Posterior cingulate gyrus (tissue), 11 donors: ENCODE results near the gene NR5A1.

ENCODE experiments used
- DNase-seq, 10 donors: peaks; one replicate each; pipeline versions ENCODE4 v3.0.0 to v3.0.0-alpha.2; 2020 to 2021; ENCODE audit warnings: mixed read lengths in 3 of 10
- intact Hi-C: fragments of 100-400 bp; cut with DNase I; formaldehyde crosslinking; loops from one replicate; pipeline ENCODE4 v1.15.1; 2023

The NR5A1 gene

DNA sequence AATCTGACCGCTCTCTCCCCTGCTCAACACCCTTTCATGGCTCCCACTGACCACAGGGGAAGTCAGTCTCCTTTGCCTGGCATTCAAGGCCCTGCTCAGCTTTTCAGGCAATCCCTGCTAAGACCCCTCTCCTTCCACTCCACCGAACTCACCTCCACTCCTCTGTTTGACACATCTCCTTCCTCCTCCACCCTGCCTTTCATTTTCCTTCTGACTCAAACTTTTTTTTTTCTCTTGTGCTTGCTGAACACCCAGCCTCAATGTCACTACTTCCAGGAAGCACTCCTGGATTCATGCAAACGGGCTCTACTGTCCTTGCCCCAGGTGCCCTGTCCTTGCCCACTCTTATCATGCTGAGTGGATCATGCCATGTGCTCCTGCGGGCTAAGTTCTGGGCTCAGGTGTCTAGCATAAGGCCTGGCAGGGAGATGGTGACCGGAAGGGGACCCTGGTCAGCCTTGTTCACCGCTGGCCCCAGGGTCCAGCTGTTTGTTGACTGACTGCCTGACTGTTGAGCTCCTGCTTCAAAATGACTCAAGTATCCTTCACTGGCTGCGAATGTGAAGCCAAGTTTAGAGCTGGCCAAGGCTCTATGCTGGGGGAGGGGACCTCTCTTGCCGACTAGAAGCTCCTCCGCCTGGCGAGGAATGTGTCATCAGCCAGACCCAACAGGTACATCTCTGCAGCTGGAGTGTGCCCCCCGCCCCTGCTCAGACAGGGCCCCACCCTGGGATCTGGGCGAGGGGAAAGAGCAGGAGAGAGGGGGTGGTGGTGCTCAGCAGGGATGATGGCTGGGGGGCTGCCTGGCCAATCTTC, 6.2 kb downstream of the NR5A1 start:
- peak in 3 of 10 donors; percentile 60 to 68 (median 61) for DNase-seq
- intact Hi-C loops, result no loop called here

DNA sequence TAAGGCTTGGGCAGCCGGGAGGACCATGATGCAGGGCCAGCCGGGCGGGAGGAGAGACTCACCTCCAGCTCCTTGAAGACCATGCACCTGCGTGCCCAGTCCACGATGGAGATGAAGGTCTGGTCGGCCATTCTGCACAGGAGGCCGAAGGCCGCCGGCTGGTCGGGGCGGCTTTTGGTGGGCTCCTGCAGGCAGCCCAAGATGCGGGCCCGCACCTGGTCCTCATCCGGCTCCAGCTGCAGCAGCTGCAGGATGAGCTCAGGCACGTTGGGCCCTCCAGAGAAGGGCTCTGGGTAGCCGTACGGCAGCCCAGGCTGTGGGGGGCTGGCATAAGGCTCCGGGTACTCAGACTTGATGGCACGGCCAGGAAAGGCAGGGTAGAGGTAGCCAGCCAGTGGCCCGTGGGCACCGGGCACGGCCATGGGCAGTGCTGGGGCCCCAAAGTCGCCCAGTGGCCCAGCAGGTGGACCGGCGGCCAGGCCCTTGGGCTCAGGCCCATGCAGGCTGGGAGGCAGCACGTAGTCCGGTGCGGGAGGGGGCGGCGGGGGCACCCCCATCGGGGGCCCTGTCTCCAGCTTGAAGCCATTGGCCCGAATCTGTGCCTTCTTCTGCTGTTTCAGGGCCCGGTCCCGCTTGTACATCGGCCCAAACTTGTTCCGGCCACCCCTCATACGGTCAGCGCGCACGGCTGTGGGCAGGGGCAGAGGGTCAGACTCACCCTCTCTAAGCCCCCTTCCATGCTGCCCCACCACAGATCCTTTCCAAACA, 7.0 kb downstream of the NR5A1 start:
- intact Hi-C loops, result no loop called here
- no peak for DNase-seq

DNA sequence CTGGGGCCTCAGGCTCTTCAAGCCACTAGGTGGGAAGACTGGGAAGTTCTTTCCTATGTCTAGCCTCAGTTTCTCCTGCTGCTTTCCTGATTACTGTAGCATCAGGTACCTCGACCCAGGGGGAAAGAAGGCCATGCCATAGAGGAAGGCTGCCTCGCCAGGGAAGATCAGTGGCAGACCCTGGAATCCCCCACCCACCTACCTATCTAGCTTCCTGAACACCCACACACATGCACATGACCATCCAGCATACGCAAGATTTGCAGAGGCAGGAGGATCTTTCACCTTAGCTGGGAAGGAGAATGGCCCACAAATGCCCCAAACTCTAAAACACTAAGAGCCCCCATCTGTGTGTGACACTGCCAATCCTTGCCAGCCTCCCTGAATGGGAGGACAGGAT, 8.0 kb downstream of the NR5A1 start:
- no peak for DNase-seq
- intact Hi-C loops, result no loop called here

DNA sequence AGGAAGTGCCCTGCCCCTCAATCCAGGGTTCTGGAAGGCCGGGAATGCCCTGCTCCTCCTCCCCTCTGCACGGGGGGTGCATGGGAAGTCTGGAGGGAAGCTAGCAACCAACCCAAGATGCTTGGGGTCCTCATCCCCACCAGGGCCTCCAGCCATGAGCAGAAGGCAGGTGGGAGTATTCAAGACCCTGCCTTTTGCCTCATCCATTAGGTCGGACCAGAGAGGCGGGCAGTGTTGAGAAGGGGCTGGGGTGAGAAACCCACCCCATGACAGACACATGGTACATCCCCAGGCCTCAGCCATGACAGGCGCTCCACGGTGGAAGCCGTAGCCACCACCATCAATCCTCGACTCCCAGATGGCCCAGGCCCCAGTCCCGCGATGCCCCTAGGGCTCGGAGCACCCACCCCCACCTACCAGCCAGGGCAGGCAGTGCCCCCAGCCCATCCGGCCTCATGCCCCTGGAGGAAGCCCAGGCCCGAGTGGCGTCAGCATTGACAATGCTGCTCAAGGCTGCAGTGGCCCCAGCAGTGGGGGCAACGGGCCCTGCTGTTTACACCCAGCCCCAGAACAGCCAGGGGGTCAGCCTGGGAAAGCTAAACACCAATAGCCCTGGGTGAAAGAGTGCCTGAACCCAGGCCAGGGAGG, 8.6 kb downstream of the NR5A1 start:
- intact Hi-C loops, result no loop called here
- no peak for DNase-seq

DNA sequence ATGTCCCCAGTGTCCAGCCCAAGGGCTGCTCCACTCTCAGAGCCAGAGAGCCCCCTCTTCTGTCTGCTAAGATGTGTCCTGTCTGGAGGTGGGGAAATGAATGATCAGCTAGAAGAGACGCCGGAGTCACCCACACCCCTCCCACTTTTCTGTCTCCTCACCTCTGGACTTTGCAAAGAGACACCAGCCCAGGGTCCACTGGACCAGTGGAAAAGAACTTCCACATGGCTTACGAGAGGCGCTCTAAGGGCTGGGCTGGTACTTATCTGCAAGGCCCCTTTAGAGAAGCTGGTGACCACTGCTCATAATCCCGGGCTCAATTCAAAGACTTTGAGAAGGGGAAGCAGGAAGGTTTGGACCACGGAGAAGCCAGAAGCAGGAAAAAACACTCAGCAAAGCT, 9.2 kb downstream of the NR5A1 start:
- intact Hi-C loops, result no loop called here

DNA sequence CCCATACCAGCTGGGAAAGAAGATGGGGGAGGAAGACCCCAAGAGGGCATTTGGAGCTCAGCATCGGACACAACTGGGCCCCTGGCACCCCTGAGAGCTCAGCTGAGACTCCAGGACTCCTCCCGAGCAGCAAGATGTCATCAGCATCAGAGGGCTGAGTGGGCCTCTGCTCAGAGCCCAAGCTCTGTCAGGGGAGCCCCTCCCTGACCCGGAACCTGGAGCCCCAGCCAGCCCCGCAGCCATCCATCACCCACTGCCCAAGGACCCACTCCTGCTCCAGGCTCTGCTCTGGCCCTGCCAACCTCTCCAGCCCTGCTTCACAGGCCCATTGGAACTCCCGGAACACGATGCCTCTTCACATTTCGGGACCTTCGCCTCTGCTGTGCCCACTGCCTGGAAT, 9.8 kb downstream of the NR5A1 start:
- no peak for DNase-seq
- intact Hi-C loops, result no loop called here

More for the DNA sequence above, 9.2 kb downstream of the NR5A1 start:
- DNase-seq, result no peak

DNA sequence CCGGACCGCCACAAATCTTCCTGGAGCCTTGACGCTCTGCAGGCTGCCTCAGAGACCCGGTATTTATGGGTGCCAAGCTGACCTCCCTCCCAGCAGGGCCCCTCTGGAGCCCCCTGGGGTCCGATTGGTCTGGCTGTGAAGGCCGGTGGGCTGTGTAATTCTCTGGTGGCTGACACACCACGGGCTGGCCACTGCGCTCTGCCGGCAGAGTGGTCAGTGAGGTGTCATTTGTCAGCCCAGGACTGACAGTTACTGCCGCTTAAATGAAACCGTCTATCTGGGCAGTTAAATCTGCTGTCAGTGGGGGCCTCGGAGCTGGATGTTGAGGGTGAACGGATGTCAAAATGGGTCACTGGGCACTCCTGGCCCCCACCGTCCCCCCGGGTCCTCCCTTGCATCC, 10.7 kb downstream of the NR5A1 start:
- DNase-seq, result no peak
- intact Hi-C loops, result no loop called here

DNA sequence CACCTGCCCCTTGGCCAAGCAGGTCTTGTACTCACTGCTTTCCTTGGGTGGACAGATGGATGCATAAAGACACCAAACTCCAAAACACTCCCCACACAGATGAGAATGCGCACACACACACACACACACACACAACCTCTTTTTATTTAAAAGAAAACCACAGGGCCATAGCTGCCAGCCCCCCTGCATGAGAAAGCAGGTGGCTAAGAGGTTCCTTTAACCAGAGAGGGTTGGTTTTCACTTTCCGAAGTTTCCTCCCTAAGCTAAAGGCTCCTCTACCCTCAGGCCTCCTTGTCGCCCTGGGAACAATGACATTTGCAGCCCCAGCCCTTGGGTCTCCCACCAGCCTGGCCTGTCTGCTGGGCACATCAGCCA, 11.1 kb downstream of the NR5A1 start:
- intact Hi-C loops, result no loop called here
- DNase-seq, result no peak

DNA sequence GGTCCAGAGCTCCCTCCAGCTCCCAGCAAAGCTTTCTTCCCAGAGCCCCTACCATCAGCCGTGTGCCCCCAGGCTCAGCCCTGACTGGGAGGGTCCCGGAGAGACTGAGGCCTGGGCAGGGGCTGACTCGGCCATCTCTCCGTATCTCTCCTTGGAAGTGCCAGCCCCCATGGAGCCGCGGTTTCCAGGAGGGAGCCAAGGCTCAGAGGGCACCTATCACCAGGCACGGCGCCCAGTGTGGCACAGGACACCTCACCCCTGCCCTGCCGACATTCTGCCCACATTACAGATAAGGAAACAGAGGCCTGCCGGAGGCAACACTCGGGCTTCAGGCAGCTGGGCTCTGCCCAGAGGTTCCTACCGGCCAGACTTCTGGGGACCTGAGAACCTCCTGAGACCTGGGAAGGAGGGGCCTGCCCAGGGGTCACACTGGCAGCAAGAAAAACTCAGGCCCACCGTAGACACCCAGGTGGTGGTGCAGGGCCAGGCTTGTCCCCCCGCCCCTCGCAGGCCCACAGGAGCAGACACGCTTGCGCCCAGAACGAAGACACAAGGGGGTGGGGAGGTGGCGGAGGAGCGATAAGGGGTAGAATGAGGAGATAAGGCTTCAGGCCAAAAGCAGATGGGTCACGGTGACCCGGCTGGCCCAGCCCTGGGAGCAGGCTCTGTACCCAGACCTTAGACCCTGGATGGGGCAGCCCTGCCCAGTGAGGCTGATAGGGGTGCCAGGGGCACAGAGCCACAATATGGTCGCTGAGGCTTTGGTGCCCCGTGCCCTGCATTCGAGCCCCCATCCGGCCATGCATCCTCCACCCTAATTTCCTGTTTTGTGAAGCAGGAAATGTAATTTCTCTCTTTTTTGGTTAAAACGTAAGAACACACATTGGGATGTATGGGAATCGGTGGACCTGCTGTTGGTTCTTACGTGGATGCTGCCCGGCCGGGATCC, 11.8 kb downstream of the NR5A1 start:
- intact Hi-C loops, result no loop called here
- no peak for DNase-seq

DNA sequence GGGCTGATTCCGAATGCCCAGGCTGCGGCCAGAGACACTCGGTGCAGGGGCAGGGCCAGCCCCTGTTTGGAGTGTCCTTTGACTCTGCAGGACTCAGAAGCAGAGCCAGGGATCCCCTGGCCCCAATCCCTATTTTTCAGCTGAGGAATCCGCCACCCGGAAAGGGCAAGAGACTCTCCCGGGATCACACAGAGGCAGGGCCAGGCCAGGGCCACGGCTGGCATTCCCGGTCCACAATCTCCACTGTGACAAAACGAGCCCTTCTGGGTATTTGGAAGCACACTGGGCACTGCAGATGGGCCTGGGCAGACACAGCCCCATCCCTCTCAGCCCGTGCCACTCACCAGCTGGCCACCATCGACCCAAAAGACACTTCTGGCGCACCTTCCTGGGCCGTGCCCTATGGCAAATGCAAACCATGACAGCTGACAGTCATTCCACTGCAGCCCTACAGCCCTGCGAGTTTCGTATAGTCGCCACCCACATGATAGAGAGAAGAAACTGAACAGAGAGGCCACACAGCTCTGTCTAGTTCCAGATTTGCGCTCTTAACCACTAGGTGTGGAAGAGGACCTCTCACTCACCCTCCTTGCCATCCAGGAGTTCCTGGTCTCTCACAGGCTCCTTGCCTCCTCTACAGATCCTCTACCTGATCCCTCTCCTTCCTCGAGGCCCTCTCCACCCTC, 13.3 kb downstream of the NR5A1 start:
- no peak for DNase-seq
- intact Hi-C loops, result no loop called here

DNA sequence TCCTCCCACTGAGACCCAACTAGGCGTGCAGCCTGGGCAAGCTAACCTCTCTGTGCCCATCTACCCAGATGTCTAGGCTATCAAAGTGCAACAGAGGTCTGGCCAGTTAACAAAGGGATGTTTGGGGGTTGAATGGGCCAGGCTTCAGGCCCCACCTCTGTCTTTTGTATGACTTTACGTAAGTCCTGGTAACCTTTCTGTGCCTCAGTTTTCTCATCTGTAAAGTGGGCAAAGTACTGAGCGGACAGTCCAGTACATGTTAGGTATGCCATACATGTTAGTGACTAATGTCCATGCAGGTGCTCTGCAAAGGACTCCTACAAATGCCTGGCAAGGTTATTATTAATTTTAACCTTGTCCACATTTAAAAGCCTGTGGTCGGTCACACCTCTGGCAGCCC, 14.0 kb downstream of the NR5A1 start:
- intact Hi-C loops, result no loop called here
- no peak for DNase-seq

DNA sequence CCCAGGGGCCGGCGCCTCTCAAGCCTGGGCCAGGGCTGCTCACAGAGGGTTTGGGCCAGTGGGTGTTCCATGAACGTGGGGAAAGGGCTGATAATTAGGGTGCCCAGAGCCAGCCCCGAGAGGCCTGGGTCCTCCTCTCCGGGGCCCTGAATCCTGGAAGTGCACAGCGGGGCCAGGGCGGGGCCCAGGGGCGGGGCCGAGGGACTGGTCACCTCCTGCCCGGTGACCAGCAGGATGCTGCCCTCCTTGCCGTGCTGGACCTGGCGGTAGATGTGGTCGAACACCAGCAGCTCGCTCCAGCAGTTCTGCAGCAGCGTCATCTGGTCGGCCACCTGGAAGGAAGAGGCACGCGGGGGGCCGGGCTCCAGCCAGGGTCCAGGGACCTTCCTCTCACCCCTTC, 14.4 kb downstream of the NR5A1 start:
- DNase-seq, result no peak
- intact Hi-C loops, result no loop called here

DNA sequence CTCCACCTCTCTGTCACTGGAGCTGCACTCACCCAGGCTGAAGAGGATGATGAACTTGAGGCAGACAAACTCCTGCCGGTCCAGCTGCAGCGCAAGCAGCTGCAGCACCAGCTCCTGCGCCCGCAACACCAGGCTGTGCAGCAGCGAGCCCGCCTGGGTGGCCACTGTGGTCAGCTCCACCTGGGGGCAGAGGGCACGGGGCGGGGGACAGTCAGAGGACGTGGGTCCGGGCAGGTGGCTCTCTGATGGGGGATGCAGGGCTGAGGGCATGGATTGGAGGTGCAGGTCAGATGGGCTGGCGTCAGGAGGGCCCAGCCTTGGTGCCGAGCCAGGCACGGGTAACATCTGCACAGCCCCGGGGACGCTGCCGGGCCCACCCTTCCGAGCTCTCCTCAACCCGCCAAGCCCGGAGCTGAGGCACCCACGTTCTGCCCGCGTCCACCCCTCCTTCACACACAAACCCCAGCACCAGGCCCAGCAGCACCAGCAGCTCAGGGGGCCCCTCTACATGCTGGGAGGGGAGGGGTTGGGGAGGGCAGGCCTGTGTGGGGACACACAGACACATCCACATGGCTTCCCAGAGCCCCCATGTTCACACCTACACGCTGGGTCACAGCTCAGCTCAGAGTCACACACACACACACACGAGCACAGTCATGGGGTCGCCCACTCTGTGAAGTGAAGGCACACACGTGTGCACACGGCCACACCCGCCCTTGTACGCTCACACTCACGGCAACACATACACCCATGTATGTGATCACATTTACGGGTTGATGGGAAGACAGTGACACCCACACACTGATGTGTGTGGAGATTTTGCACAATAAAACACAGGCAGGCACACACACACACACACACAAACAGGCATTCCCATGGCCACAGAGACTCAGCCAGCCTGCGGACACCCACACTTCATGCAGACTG, 15.9 kb downstream of the NR5A1 start:
- intact Hi-C loops, result no loop called here
- no peak for DNase-seq

DNA sequence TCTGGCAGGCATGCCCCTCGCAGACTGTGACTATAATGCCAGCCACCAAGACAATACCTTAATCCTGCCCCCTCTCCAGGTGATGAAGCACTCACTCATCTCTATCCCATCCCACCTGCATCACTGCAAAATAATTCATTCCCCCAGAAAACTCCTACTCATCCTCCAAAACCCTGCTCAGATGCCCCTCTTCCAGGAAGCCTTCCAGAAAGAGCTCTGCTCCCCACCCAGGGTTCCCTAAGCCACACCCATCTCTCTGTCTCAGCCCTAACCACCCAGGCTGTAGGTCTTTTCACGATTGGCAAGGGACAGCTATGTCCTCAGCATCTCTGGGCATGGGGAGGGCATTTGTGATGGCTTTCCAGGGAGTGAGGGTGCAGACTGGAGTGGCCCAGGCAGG, 17.2 kb downstream of the NR5A1 start:
- intact Hi-C loops, result no loop called here
- no peak for DNase-seq

DNA sequence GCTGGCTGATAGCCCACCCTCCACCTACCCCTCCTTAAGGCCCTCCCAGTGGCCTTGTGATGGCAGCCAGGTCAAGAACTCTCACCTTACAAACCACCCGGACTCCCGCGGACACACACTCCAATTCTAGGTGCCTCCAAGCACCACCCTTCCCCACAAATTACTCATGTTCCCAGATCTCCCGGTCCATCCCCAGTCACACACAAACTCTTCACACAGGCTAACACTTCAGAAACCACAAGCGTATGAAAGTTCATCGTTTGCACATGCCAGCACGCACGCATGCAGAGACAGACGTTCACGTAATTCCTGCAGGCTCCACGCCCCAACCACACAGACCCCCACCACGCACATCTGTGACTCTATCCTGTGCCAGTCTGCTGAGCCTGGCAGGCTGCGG, 18.0 kb downstream of the NR5A1 start:
- no peak for DNase-seq
- intact Hi-C loops, result no loop called here

DNA sequence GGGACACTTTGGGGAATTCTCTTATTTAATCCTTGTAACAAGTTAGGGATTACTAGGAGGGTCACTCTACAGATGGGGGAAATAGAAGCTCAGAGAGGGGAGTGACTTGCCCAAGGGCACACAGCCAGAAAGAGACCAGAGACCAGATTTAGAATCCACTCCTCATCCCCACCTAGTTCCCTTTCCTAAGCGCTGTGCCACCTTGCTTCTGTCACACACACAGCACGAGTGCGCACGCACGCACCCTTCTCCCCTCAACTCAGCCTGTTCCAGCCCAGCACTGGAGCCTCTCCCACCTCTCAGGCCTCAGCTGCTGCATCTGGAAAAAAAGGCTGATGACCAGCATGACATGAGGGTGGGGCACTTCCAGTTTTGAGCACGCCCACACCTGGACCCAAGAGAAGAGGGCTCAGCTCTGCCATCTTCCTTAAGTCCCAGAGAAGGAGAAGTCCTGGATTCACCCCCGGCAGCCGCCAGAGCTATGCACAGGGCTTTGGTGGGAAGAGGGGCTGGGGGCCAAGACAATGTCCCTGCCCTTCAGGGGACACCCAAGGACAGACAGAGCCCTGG, 18.5 kb downstream of the NR5A1 start:
- DNase-seq, result no peak
- intact Hi-C loops, result no loop called here

DNA sequence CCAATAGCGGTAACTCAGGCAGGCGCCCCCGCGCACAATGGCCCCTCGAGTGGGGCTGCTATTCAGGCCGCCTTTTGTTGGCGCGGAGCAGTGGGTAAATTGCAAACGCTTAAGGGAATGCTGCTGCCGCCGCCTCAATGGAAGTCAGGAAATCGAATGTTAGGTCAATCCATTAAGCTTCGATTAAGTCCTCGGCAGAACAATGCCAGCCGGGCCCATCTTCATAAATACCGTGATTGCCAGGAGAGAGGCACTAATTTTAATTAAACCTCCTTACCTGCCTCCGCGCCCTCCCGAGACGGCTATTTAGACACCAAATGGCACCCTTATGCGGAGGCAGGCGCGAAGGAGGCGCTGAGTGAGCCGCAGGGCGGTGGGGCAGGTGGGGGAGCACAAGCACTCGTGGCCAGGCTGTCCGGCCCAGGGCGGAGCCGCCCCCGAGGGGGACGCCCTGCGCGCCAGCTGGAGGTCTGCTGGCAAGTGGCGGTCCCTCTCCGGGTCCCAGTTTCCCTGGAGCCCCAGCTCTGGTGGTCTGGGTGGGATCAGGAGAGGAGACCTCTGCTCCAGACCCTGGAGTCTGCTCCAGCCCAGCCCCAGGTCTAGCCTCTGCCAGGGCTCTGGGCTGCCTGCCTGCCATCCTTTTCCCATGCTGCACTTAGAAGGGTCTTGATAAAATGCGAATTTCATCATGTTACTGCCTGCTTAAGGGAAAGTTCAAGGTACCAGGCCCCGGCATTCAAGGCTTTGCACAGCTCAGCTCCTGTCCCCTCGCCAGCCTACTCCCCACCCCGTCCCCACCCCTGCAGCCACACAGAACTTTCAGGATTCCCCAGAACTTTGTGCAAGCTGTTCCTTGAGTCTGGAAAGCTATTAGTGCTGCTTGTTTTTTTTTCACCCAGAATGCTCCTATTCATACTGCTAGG, 19.7 kb downstream of the NR5A1 start:
- DNase-seq, result no peak
- intact Hi-C loops, result no loop called here
